Gastroesophageal sphincter (tissue), 3 donors: ENCODE results near the gene PWWP2B.

Experiments
- EP300 ChIP-seq: sonication (generic); formaldehyde crosslinking; IDR thresholded peaks from one replicate; pipeline ENCODE4 v1.6.1; 2017; ENCODE audit warnings: antibody characterized with exemption, mild to moderate bottlenecking
- POLR2A ChIP-seq, 2 donors: fragments of 450-650 bp; IDR thresholded peaks; one replicate each; pipeline ENCODE4 v1.6.1; 2017; ENCODE audit warnings: antibody characterized with exemption in 2 of 2, mild to moderate bottlenecking in 2 of 2, moderate library complexity in 1 of 2
- POLR2AphosphoS5 ChIP-seq: sonication (generic); formaldehyde crosslinking; IDR thresholded peaks from one replicate; pipeline ENCODE4 v1.6.1; 2017; ENCODE audit warnings: antibody characterized with exemption
- TF ChIP-seq, protein P1 (sequence below), 4 experiments: fragments of 200-600 bp in 2 of 4; fragments of 450-650 bp in 2 of 4; sonication (generic) in 1 of 4; IDR thresholded peaks; one replicate each; pipeline ENCODE4 v1.5.1; 2017 to 2019; ENCODE audit warnings: antibody characterized with exemption in 4 of 4, mild to moderate bottlenecking in 2 of 4, moderate library complexity in 2 of 4

DNA sequence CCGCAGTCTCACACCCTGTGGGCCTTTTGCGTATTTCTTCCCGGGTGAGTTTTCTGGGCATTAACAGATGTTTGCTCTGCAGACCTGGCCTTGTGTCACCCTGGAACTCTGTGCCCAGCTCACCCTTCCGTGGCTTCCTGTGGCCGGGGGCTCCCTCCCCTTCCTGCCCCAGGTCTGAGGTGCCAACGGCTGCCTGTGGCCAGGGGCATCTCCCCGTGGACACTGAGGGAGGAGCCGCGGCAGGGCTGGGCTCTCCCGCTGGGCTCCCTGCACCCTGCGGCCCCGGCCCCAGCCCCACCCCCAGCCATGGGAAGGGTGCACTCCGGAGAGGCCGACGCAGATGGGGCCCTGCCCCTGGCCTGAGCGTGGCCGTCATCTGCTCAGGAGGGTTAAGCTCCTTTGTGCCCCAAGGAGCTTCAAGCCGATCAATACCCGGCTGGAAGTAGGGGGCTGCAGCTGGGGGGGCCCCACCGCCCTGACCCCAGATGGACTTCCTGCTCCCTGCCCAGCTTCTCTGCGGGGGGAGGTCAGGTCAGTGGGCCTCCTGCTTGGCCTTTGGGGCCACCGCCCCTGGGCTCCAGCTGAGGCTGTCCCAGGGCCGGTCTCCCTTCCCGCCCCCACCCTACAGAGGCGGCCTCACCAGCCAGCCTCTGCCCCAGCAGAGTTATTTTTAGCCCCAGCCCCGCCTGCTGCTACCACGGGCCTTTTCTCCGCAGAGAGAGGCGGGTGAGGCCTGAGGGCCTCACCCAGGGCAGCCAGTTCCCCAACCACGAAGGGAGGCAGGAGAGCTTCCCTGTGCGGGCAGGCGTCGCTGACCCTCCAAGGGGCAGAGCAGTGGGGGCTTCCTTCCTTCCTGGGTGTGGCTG lies 24.2 kb downstream of the PWWP2B start:
- TF ChIP-seq, protein P1, sequence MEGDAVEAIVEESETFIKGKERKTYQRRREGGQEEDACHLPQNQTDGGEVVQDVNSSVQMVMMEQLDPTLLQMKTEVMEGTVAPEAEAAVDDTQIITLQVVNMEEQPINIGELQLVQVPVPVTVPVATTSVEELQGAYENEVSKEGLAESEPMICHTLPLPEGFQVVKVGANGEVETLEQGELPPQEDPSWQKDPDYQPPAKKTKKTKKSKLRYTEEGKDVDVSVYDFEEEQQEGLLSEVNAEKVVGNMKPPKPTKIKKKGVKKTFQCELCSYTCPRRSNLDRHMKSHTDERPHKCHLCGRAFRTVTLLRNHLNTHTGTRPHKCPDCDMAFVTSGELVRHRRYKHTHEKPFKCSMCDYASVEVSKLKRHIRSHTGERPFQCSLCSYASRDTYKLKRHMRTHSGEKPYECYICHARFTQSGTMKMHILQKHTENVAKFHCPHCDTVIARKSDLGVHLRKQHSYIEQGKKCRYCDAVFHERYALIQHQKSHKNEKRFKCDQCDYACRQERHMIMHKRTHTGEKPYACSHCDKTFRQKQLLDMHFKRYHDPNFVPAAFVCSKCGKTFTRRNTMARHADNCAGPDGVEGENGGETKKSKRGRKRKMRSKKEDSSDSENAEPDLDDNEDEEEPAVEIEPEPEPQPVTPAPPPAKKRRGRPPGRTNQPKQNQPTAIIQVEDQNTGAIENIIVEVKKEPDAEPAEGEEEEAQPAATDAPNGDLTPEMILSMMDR (IDR thresholded peaks at IDR 0.05): no peak
- TF ChIP-seq POLR2AphosphoS5 (peak; percentile 13), POLR2A (IDR thresholded peaks at IDR 0.05) (peak in 1 of 2 donors; percentile 18), EP300 (no peak)
